Measurements from ENCODE around the gene CAMSAP3.

CAMSAP3 gene, protein sequence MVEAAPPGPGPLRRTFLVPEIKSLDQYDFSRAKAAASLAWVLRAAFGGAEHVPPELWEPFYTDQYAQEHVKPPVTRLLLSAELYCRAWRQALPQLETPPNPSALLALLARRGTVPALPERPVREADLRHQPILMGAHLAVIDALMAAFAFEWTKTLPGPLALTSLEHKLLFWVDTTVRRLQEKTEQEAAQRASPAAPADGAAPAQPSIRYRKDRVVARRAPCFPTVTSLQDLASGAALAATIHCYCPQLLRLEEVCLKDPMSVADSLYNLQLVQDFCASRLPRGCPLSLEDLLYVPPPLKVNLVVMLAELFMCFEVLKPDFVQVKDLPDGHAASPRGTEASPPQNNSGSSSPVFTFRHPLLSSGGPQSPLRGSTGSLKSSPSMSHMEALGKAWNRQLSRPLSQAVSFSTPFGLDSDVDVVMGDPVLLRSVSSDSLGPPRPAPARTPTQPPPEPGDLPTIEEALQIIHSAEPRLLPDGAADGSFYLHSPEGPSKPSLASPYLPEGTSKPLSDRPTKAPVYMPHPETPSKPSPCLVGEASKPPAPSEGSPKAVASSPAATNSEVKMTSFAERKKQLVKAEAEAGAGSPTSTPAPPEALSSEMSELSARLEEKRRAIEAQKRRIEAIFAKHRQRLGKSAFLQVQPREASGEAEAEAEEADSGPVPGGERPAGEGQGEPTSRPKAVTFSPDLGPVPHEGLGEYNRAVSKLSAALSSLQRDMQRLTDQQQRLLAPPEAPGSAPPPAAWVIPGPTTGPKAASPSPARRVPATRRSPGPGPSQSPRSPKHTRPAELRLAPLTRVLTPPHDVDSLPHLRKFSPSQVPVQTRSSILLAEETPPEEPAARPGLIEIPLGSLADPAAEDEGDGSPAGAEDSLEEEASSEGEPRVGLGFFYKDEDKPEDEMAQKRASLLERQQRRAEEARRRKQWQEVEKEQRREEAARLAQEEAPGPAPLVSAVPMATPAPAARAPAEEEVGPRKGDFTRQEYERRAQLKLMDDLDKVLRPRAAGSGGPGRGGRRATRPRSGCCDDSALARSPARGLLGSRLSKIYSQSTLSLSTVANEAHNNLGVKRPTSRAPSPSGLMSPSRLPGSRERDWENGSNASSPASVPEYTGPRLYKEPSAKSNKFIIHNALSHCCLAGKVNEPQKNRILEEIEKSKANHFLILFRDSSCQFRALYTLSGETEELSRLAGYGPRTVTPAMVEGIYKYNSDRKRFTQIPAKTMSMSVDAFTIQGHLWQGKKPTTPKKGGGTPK

DNA sequence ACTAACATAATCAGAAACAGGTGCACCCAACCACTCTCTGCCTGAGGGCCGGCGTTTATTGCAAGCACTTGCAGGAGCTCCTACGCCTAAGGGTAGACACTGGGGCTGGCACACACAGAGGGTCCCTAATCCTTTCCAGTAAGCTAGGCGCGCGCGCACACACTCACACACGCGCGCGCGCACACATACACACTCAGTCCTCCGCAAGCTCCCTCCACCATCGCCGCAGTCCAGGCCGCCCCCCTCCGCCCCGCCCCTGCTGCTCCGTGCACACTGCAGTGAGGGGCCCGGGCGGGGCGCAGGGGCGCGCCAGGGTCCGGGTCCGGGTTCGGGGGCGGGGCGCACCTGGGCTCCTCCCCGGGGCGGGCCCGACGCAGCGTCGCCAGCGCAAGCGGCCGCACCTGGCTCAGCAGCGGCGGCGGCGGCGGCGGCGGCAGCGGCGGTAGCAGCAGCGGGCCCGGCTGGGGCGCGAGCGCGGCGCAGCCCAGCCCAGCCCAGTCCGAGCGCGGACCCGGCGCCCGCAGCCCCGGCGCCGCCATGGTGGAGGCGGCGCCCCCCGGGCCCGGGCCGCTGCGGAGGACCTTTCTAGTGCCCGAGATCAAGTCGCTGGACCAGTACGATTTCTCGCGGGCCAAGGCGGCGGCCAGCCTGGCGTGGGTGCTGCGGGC, at the start of gene CAMSAP3:
TSS of gene CAMSAP3 (plus strand) at position 398 of the 668 bp plus-strand sequence. CDS start at position 538, 140 bp downstream.
- Histone ChIP-seq H3K4me1 (ENCODE audit: control insufficient read depth, insufficient read depth, low read length) (no peaks in the 10 kb centered on the region), H3K4me3 (ENCODE audit: low read length) (peak within 1 kb of the TSS; percentile 59), H3K9ac (ENCODE audit: low read length) (no peak within 1 kb of the TSS), H3K27me3 (ENCODE audit: control insufficient read depth, insufficient read depth, low read length) (peaks cover 15% of the 10 kb centered on the region), H3K36me3 (ENCODE audit: control insufficient read depth, insufficient read depth, low read length) (no peaks in the 10 kb centered on the region), H3K27ac (ENCODE audit: low read depth, low read length) (no peak within 1 kb of the TSS)

DNA sequence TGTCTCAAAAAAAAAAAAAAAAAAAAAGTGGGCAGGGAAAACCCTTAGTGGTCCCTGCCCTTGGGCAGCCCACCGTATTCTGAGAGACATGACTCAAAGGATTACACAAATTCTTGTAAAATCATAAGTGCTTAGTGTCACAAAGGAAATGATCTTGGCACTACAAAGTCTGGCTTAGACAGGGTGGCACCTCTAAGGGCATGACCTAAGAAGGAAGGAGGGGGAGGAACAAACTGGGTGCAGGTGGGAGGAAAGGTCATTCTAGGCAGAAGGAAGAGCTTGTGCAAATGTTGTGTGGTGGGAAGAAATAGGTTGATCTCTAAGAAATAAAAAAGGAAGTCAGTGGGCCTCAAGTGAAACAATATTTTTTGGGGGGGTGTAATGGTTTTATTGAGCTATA, 49.8 kb upstream of the CAMSAP3 start:
- Histone ChIP-seq H3K27me3 (ENCODE audit: control insufficient read depth, insufficient read depth, low read length) (no peaks in the 10 kb centered on the region), H3K36me3 (ENCODE audit: control insufficient read depth, insufficient read depth, low read length) (peaks cover 19% of the 10 kb centered on the region), H3K4me1 (ENCODE audit: control insufficient read depth, insufficient read depth, low read length) (no peaks in the 10 kb centered on the region), H3K4me3 (ENCODE audit: low read length) (no peak overlapping the region), H3K9ac (ENCODE audit: low read length) (no peak overlapping the region), H3K27ac (ENCODE audit: low read depth, low read length) (no peak overlapping the region)

DNA sequence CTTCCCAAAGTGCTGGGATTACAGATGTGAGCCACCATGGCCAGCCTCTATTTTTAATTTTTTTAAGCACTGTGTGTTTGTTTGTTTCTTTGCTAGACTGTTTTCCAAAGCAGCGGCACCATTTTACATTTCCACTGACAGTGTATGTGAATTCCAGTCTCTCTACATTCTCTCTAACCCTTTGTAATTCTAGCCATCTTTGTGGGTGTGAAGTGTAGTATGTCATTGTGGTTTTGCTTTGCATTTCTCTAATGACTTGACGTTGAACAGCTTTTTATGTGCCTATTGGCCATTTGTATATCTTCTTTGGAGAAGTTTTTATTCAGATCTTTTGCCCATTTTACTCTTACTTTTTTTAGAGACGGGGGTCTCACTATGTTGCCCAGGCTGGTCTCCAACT, 48.5 kb upstream of the CAMSAP3 start:
- Histone ChIP-seq H3K4me1 (ENCODE audit: control insufficient read depth, insufficient read depth, low read length) (no peaks in the 10 kb centered on the region), H3K36me3 (ENCODE audit: control insufficient read depth, insufficient read depth, low read length) (peaks cover 14% of the 10 kb centered on the region), H3K9ac (ENCODE audit: low read length) (no peak overlapping the region), H3K4me3 (ENCODE audit: low read length) (no peak overlapping the region), H3K27me3 (ENCODE audit: control insufficient read depth, insufficient read depth, low read length) (no peaks in the 10 kb centered on the region), H3K27ac (ENCODE audit: low read depth, low read length) (no peak overlapping the region)

DNA sequence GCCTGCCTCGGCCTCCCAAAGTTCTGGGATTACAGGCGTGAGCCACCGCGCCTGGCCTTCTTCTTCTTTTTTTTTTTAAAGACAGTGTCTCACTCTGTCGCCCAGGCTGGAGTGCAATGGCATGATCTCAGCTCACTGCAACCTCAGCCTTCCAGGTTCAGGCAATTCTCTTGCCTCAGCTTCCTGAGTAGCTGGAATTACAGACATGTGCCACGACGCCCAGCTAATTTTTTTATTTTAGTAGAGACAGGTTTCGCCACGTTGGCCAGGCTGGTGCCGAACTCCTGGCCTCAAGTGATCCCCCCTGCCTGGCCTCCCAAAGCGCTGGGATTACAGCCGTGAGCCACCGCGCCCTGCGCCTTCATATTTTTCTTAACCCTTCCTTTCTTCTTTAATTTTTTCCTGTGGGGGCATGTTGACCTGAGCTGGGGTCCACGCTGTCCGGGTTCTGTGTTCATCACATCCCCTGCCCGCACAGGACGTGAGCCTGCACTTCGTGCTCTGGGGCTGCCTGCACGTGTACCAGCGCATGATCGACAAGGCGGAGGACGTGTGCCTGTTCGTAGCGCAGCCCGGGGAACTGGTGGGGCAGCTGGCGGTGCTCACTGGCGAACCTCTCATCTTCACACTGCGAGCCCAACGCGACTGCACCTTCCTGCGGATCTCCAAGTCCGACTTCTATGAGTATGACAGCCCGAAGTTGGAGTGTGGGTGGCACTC, 46.1 kb upstream of the CAMSAP3 start:
- peaks cover 9% of the 10 kb centered on the region for H3K36me3 ChIP-seq (ENCODE audit: control insufficient read depth, insufficient read depth, low read length)
- no peaks in the 10 kb centered on the region for H3K4me1 ChIP-seq (ENCODE audit: control insufficient read depth, insufficient read depth, low read length)
- no peaks in the 10 kb centered on the region for H3K27me3 ChIP-seq (ENCODE audit: control insufficient read depth, insufficient read depth, low read length)
- no peak overlapping the region for H3K27ac ChIP-seq (ENCODE audit: low read depth, low read length)
- H3K4me3 ChIP-seq (ENCODE audit: low read length) = no peak overlapping the region
- H3K9ac ChIP-seq (ENCODE audit: low read length) = no peak overlapping the region

DNA sequence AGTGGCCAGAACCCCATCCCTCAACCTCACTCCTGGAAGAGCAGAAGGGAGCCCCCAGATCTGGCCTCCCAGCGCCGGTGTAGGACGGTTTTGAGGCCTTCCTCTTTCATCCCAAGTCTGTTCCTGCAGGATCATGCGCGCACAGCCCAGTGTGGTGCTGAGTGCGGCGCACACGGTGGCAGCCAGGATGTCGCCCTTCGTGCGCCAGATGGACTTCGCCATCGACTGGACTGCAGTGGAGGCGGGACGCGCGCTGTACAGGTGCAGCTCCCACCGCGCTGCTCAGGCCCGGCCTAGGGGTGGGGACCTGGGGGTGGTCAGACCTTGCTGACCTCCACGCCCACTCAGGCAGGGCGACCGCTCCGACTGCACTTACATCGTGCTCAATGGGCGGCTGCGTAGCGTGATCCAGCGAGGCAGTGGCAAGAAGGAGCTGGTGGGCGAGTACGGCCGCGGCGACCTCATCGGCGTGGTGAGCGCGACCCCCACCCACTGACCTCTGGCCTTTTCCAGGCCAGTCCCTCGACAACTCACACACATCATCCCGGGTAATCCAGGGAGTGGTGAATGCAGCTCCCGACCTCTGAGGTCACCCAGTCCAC, 45.4 kb upstream of the CAMSAP3 start:
- no peaks in the 10 kb centered on the region for H3K27me3 ChIP-seq (ENCODE audit: control insufficient read depth, insufficient read depth, low read length)
- no peaks in the 10 kb centered on the region for H3K4me1 ChIP-seq (ENCODE audit: control insufficient read depth, insufficient read depth, low read length)
- peaks cover 11% of the 10 kb centered on the region for H3K36me3 ChIP-seq (ENCODE audit: control insufficient read depth, insufficient read depth, low read length)
- no peak overlapping the region for H3K27ac ChIP-seq (ENCODE audit: low read depth, low read length)
- no peak overlapping the region for H3K4me3 ChIP-seq (ENCODE audit: low read length)
- H3K9ac ChIP-seq (ENCODE audit: low read length) = no peak overlapping the region

DNA sequence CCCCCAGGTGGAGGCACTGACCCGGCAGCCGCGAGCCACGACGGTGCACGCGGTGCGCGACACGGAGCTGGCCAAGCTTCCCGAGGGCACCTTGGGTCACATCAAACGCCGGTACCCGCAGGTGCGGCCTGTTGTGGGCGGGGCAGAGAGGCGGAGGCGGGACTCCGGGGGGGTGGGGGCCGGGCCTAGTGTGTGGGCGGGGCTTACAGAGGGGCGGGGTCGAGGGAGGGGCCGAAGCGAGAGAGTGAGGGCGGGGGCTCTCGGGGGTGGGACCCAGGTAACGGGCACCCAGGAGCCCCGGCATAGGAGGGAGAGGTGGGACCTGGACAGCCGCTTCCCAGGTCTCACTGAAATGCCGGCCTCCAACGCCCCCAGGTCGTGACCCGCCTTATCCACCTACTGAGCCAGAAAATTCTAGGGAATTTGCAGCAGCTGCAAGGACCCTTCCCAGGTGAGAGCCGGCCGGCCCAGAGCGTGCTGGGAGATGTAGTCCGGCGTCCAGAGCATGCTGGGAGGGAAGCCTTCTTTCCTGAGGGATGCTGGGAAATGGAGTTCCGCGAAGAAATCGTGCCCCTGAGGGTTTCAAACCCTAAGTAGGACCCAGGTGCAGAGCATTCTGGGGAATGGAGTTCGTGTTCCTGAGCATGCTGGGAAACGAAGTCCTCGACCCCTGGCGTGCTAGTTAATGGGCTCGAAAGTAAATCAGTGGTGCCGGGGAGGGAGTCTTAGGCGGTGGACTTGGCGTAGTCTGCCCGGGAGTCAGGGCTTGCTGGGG, 44.5 kb upstream of the CAMSAP3 start:
- Histone ChIP-seq H3K27ac (ENCODE audit: low read depth, low read length) (peak overlapping the region; percentile 32), H3K9ac (ENCODE audit: low read length) (no peak overlapping the region), H3K27me3 (ENCODE audit: control insufficient read depth, insufficient read depth, low read length) (no peaks in the 10 kb centered on the region), H3K4me3 (ENCODE audit: low read length) (peak overlapping the region; percentile 59), H3K36me3 (ENCODE audit: control insufficient read depth, insufficient read depth, low read length) (peaks cover 12% of the 10 kb centered on the region), H3K4me1 (ENCODE audit: control insufficient read depth, insufficient read depth, low read length) (no peaks in the 10 kb centered on the region)

DNA sequence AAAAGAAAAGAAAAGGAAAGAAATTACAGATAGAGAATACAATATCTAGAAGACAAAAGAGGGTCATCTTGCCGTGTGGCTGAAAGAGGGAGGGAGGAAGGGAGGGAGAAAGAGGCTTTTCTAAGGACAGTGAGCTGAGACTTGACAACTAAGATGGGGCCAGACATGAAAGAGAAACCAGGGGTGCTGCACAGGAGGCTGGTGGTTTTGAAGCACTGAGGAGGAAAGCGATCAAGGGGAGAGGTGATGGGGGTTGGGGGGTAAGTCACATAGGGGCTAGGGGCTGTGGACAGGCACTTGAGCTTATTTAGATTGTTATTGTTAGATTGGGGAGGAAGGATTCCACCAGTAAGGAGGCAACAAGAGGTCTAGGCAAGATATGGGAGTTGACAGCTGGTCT, 42.9 kb upstream of the CAMSAP3 start:
- Histone ChIP-seq H3K36me3 (ENCODE audit: control insufficient read depth, insufficient read depth, low read length) (peaks cover 26% of the 10 kb centered on the region), H3K27me3 (ENCODE audit: control insufficient read depth, insufficient read depth, low read length) (no peaks in the 10 kb centered on the region), H3K9ac (ENCODE audit: low read length) (no peak overlapping the region), H3K27ac (ENCODE audit: low read depth, low read length) (no peak overlapping the region), H3K4me3 (ENCODE audit: low read length) (no peak overlapping the region), H3K4me1 (ENCODE audit: control insufficient read depth, insufficient read depth, low read length) (no peaks in the 10 kb centered on the region)

DNA sequence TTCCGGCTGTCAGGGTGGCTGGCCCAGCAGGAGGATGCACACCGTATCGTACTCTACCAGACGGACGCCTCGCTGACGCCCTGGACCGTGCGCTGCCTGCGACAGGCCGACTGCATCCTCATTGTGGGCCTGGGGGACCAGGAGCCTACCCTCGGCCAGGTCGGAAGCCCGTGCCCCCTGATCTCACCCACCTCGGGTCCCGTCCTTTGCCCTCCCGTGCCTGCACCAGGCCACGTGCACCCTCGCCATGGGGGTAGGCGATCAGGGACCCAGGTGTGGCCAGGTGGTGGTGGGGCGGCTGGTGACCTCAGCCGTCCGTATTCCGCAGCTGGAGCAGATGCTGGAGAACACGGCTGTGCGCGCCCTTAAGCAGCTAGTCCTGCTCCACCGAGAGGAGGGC, 41.1 kb upstream of the CAMSAP3 start:
- no peak overlapping the region for H3K4me3 ChIP-seq (ENCODE audit: low read length)
- no peaks in the 10 kb centered on the region for H3K27me3 ChIP-seq (ENCODE audit: control insufficient read depth, insufficient read depth, low read length)
- no peak overlapping the region for H3K27ac ChIP-seq (ENCODE audit: low read depth, low read length)
- no peak overlapping the region for H3K9ac ChIP-seq (ENCODE audit: low read length)
- peaks cover 37% of the 10 kb centered on the region for H3K36me3 ChIP-seq (ENCODE audit: control insufficient read depth, insufficient read depth, low read length)
- H3K4me1 ChIP-seq (ENCODE audit: control insufficient read depth, insufficient read depth, low read length) = no peaks in the 10 kb centered on the region

DNA sequence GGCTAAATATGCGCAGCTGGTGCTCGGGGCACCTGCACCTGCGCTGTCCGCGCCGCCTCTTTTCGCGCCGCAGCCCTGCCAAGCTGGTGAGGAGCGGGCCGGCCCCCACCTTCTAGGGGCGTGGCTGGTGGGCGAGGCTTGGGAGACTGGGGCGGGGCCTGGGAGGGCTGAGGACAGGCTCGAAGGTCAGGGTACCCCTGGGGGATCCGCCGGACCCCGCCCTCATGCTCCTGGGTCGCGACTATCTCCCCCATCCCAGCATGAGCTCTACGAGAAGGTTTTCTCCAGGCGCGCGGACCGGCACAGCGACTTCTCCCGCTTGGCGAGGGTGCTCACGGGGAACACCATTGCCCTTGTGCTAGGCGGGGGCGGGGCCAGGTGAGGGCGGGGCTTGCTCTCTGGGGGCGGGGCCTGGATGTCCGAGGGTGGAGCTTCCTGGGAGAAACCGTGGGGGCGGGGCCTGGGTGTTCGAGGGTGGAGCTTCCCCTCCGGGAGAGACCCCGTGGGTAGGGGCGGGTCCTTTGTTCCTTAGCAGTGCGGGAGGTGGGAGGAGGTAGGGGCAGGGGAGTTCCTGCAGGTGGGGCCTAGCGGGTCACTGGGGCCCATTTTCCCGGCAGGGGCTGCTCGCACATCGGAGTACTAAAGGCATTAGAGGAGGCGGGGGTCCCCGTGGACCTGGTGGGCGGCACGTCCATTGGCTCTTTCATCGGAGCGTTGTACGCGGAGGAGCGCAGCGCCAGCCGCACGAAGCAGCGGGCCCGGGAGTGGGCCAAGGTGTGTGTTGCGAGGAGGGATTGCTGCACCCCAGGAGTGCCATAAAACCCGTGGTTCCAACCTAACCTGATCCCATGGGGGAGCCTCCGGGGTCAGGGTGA, 40.4 kb upstream of the CAMSAP3 start:
- no peak overlapping the region for H3K9ac ChIP-seq (ENCODE audit: low read length)
- no peaks in the 10 kb centered on the region for H3K4me1 ChIP-seq (ENCODE audit: control insufficient read depth, insufficient read depth, low read length)
- no peaks in the 10 kb centered on the region for H3K27me3 ChIP-seq (ENCODE audit: control insufficient read depth, insufficient read depth, low read length)
- H3K27ac ChIP-seq (ENCODE audit: low read depth, low read length) = no peak overlapping the region
- H3K36me3 ChIP-seq (ENCODE audit: control insufficient read depth, insufficient read depth, low read length) = peaks cover 38% of the 10 kb centered on the region
- H3K4me3 ChIP-seq (ENCODE audit: low read length) = no peak overlapping the region

DNA sequence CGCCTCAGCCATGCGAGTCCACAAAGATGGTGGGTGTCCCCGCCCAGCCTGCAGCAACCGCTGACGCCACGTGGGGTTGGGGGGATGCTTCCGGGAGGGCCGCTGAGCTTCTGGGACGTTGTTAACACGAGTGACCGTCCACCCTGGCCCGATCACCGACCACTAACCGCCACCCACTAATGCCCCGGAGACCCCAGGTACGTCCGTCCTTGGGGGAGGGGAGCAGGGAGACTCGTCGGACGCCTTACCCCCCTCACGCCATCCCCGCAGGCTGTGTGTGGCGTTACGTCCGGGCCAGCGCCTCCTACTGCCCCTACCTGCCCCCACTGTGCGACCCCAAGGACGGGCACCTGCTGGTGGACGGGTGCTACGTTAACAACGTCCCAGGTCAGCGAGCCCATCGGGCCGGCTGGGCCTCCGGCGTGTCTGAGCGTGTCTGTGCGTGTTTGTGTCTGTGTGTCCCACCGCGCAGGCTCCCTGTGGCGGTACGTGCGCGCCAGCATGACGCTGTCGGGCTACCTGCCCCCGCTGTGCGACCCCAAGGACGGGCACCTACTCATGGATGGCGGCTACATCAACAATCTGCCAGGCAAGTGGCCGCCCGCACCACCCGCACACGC, 38.9 kb upstream of the CAMSAP3 start:
- H3K4me1 ChIP-seq (ENCODE audit: control insufficient read depth, insufficient read depth, low read length) = no peaks in the 10 kb centered on the region
- peaks cover 42% of the 10 kb centered on the region for H3K36me3 ChIP-seq (ENCODE audit: control insufficient read depth, insufficient read depth, low read length)
- no peak overlapping the region for H3K27ac ChIP-seq (ENCODE audit: low read depth, low read length)
- H3K4me3 ChIP-seq (ENCODE audit: low read length) = no peak overlapping the region
- no peaks in the 10 kb centered on the region for H3K27me3 ChIP-seq (ENCODE audit: control insufficient read depth, insufficient read depth, low read length)
- H3K9ac ChIP-seq (ENCODE audit: low read length) = no peak overlapping the region

All from rectal smooth muscle tissue (tissue), 1 donor.